ENCODE measurements around the gene USHBP1. TPM values are rescaled to one million over a fixed set of nuclear protein-coding genes. Genes with fewer than 3 reads are reported as not detected.

USHBP1 gene
- total RNA-seq, 1 experiment from 2014 or later: 12.3 TPM

DNA sequence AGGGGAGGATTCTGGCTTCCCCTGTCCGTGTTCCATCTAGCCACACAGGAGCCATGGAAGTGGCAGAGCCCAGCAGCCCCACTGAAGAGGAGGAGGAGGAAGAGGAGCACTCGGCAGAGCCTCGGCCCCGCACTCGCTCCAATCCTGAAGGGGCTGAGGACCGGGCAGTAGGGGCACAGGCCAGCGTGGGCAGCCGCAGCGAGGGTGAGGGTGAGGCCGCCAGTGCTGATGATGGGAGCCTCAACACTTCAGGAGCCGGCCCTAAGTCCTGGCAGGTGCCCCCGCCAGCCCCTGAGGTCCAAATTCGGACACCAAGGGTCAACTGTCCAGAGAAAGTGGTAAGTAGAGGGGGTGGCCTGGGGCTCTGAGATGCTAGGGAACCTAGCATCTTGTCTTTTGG lies 4.2 kb upstream of the USHBP1 start (continued):
- no peak for TF ChIP-seq USF1 (CRISPR knock-in tag; IDR thresholded peaks at IDR 0.05)

- Mint-ChIP-seq H3K27ac (peak within 1 kb of the TSS; percentile 92), H3K27me3 (ENCODE audit: low read depth) (no peaks in the 10 kb centered on the region), H3K36me3 (peaks cover 17% of the 10 kb centered on the region), H3K9me3 (no peaks in the 10 kb centered on the region; the same call in 1 of the 2 replicates), H3K4me1 (peaks cover 20% of the 10 kb centered on the region), H3K4me3 (peak within 1 kb of the TSS; percentile 96)
- DNase-seq (ENCODE audit: low spot score) (peak; percentile 96), ATAC-seq (peak; percentile 95)
- peak; percentile 74 for TF ChIP-seq FOXK1 (CRISPR knock-in tag; IDR thresholded peaks at IDR 0.05)
- TF ChIP-seq MXD4 (CRISPR knock-in tag; IDR thresholded peaks at IDR 0.05; ENCODE audit: borderline replicate concordance): peak; percentile 92; the same call in 1 of the 2 replicates
- TF ChIP-seq ZNF532 (CRISPR knock-in tag; IDR thresholded peaks at IDR 0.05; ENCODE audit: borderline replicate concordance): no peak
- peak; percentile 64 for TF ChIP-seq SP1 (CRISPR knock-in tag; conservative IDR thresholded peaks at IDR 0.05)
- TF ChIP-seq ZSCAN18 (CRISPR knock-in tag; IDR thresholded peaks at IDR 0.05): peak; percentile 93
- TF ChIP-seq GABPB1 (CRISPR knock-in tag; IDR thresholded peaks at IDR 0.05): peak; percentile 87
- TF ChIP-seq NFYB (CRISPR knock-in tag; conservative IDR thresholded peaks at IDR 0.05; ENCODE audit: low read depth): peak; percentile 84
- TF ChIP-seq, protein P1, sequence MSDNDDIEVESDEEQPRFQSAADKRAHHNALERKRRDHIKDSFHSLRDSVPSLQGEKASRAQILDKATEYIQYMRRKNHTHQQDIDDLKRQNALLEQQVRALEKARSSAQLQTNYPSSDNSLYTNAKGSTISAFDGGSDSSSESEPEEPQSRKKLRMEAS (CRISPR knock-in tag; IDR thresholded peaks at IDR 0.05): 0 out of 2 replicates have a peak, but pooled peaks have one; percentile 27
- TF ChIP-seq TEAD1 (CRISPR knock-in tag; IDR thresholded peaks at IDR 0.05): no peak
- TF ChIP-seq ZNF232 (CRISPR knock-in tag; IDR thresholded peaks at IDR 0.05): 0 out of 2 replicates have a peak, but pooled peaks have one; percentile 49
- no peak for TF ChIP-seq USF2 (CRISPR knock-in tag; IDR thresholded peaks at IDR 0.05)
- 0 out of 2 replicates have a peak, but pooled peaks have one; percentile 18 for TF ChIP-seq ZNF416 (CRISPR knock-in tag; IDR thresholded peaks at IDR 0.05)
- ChIA-PET POLR2A (interaction anchor here (0.6 to 3.9 kb wide), 12 partner anchors 14 to 178 kb away, joined by 3 to 13 read pairs (median 4); partner anchors contain the start of genes ANKLE1, DDA1 and USE1), CTCF (interaction anchor here (0.6 to 3.0 kb wide), 16 partner anchors 10 to 495 kb away, joined by 3 to 11 read pairs (median 4); partner anchors contain the start of genes ANKLE1, DDA1, MRPL34 and USE1)
Observed at GRCh38 chr19:17266975-17267788, 2.6 kb upstream of the USHBP1 start, which contains the start of gene BABAM1. TSS of gene BABAM1 (plus strand) at chr19:17267443. CDS start at chr19:17268807, 1,364 bp downstream.

- H3K36me3 Mint-ChIP-seq: peaks cover 16% of the 10 kb centered on the region
- H3K27me3 Mint-ChIP-seq (ENCODE audit: low read depth): no peaks in the 10 kb centered on the region
- ChIA-PET POLR2A (interaction anchor here (0.7 to 3.9 kb wide), 11 partner anchors 14 to 153 kb away, joined by 3 to 13 read pairs (median 5); partner anchors contain the start of genes ANKLE1, DDA1 and USE1), CTCF (interaction anchor here (0.6 to 3.0 kb wide), 15 partner anchors 11 to 230 kb away, joined by 3 to 11 read pairs (median 4); partner anchors contain the start of genes ANKLE1, DDA1, MRPL34 and USE1)
- no peak for ATAC-seq
- peaks cover 20% of the 10 kb centered on the region for H3K4me1 Mint-ChIP-seq
- H3K9me3 Mint-ChIP-seq: no peaks in the 10 kb centered on the region; the same call in 1 of the 2 replicates
- DNase-seq (ENCODE audit: low spot score): no peak
- TF ChIP-seq FOXJ3 (CRISPR knock-in tag; IDR thresholded peaks at IDR 0.05; ENCODE audit: borderline replicate concordance): no peak
- TF ChIP-seq, protein P2, sequence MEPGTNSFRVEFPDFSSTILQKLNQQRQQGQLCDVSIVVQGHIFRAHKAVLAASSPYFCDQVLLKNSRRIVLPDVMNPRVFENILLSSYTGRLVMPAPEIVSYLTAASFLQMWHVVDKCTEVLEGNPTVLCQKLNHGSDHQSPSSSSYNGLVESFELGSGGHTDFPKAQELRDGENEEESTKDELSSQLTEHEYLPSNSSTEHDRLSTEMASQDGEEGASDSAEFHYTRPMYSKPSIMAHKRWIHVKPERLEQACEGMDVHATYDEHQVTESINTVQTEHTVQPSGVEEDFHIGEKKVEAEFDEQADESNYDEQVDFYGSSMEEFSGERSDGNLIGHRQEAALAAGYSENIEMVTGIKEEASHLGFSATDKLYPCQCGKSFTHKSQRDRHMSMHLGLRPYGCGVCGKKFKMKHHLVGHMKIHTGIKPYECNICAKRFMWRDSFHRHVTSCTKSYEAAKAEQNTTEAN (CRISPR knock-in tag; IDR thresholded peaks at IDR 0.05): no peak
- TF ChIP-seq GTF2I (CRISPR knock-in tag; conservative IDR thresholded peaks at IDR 0.05): no peak
- TF ChIP-seq FOXK1 (CRISPR knock-in tag; IDR thresholded peaks at IDR 0.05): no peak
- no peak for TF ChIP-seq GRHL2 (CRISPR knock-in tag; IDR thresholded peaks at IDR 0.05; ENCODE audit: insufficient replicate concordance, severe bottlenecking)
- no peak for TF ChIP-seq RELA (CRISPR knock-in tag; IDR thresholded peaks at IDR 0.05; ENCODE audit: borderline replicate concordance)
- peak overlapping the region; percentile 92 for H3K27ac Mint-ChIP-seq
- peak overlapping the region; percentile 96 for H3K4me3 Mint-ChIP-seq
Observed at GRCh38 chr19:17266589-17266974, 2.0 kb upstream of the USHBP1 start.

Data from WTC11 (cell line).